CD4-positive, alpha-beta memory T cell (primary cell): ENCODE data around the gene INMT. TPM values are rescaled to one million over a fixed set of nuclear protein-coding genes. Genes with fewer than 3 reads are reported as not detected.

Experiments
- CTCF ChIA-PET: fragments of 350-600 bp; sonication (Branson Sonifier 250); formaldehyde crosslinking; loops from one replicate; lab custom pipeline; 2021; ENCODE audit warnings: inconsistent platforms; ENCODE audit not compliant: partially characterized antibody; lab: Charles Lee
- POLR2A ChIA-PET: fragments of 350-600 bp; sonication (Branson Sonifier 250); formaldehyde crosslinking; loops from one replicate; lab custom pipeline; 2021; ENCODE audit not compliant: partially characterized antibody; lab: Charles Lee
- DNase-seq, 5 donors: peaks; one replicate each; pipeline versions ENCODE4 v3.0.0 to v3.0.0-alpha.2; 2020 to 2022; ENCODE audit warnings: mixed read lengths in 1 of 5
- H3K27ac ChIP-seq: one replicate; pipeline ENCODE4 v1.7.0; 2013; ENCODE audit warnings: low read depth, low read length
- H3K27me3 ChIP-seq: 2 replicates; pipeline ENCODE4 v1.7.0; 2013; ENCODE audit warnings: mild to moderate bottlenecking, low read length, moderate library complexity; ENCODE audit not compliant: insufficient read depth
- H3K36me3 ChIP-seq: 2 replicates; pipeline ENCODE4 v1.7.0; 2013; ENCODE audit warnings: mild to moderate bottlenecking, low read length, moderate library complexity; ENCODE audit not compliant: insufficient read depth
- H3K4me1 ChIP-seq: 2 replicates; pipeline ENCODE4 v1.7.0; 2013; ENCODE audit warnings: mild to moderate bottlenecking, low read length, moderate library complexity; ENCODE audit not compliant: insufficient read depth
- H3K4me3 ChIP-seq, 2 donors: one replicate each; pipeline ENCODE4 v1.7.0; 2013; ENCODE audit warnings: low read length in 2 of 2, mild to moderate bottlenecking in 1 of 2
- H3K9me3 ChIP-seq, 2 donors: one replicate each; pipeline ENCODE4 v1.7.0; 2013; ENCODE audit warnings: low read length in 2 of 2, control low read depth in 1 of 2; ENCODE audit not compliant: control insufficient read depth in 1 of 2
- H3K27ac Mint-ChIP-seq, 7 donors: one replicate each; pipeline ENCODE4 v1.8.0; 2020 to 2021; ENCODE audit warnings: mixed read lengths in 7 of 7, mild to moderate bottlenecking in 6 of 7, inconsistent platforms in 3 of 7, moderate library complexity in 3 of 7
- H3K27me3 Mint-ChIP-seq, 2 donors: one replicate each; pipeline ENCODE4 v1.8.0; 2020 to 2021; ENCODE audit warnings: mixed read lengths in 2 of 2
- H3K36me3 Mint-ChIP-seq, 2 donors: one replicate each; pipeline ENCODE4 v1.8.0; 2020 to 2021; ENCODE audit warnings: mixed read lengths in 2 of 2, inconsistent platforms in 1 of 2, mild to moderate bottlenecking in 1 of 2
- H3K4me1 Mint-ChIP-seq, 4 donors: one replicate each; pipeline ENCODE4 v1.8.0; 2020 to 2021; ENCODE audit warnings: mixed read lengths in 4 of 4, mild to moderate bottlenecking in 1 of 4
- H3K4me3 Mint-ChIP-seq, 8 donors: one replicate each; pipeline ENCODE4 v1.8.0; 2020 to 2021; ENCODE audit warnings: mixed read lengths in 8 of 8, mild to moderate bottlenecking in 7 of 8, moderate library complexity in 6 of 8, inconsistent platforms in 3 of 8
- H3K9me3 Mint-ChIP-seq, 8 donors: one replicate each; pipeline ENCODE4 v1.8.0; 2020 to 2021; ENCODE audit warnings: mixed read lengths in 8 of 8, mild to moderate bottlenecking in 5 of 8, inconsistent platforms in 3 of 8, moderate library complexity in 1 of 8
- intact Hi-C: fragments of 100-400 bp; cut with micrococcal nuclease; formaldehyde crosslinking; loops from one replicate; pipeline ENCODE4 v1.15.1; 2023
- polyA plus RNA-seq, 2 donors: library from polyadenylated mRNA; unstranded; fragments of 300-500 nt; fragmentation: Illumina TruSeq; gene quantifications; one replicate each; pipeline ENCODE4 v1.2.3, GENCODE V29; 2021
- total RNA-seq, 2 experiments: library from RNA; stranded (reverse); gene quantifications; one replicate each; pipeline ENCODE4 v1.2.3, GENCODE V29; 2021

Gene INMT
- total and polyA plus RNA-seq, 4 experiments from 2014 or later: 0.22 to 1.2 (median 0.82) TPM

DNA sequence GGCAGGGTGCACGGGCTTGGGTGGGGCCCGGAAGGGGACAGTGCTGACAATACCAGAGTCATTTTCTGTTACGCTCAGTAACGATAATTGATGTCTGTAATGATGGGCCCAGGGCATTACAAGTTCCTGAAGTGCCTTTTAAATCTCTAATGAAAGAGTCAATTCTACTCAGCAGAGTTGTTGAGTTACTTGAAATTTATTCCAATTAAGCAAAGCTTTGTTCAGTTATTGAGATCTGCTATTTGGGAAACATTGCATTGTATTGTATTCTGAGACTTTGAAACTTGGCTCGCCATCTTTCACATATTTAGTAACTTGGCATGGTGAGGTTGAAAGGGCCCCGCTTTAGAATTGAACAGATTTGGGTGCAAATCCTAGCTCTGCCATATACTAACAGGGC lies 54.0 kb downstream of the INMT start:
- Mint-ChIP-seq H3K9me3 (no peaks in the 10 kb centered on the region), H3K36me3 (no peaks in the 10 kb centered on the region), H3K27ac (no peak overlapping the region), H3K4me3 (no peak overlapping the region), H3K4me1 (no peaks in the 10 kb centered on the region), H3K27me3 (no peaks in the 10 kb centered on the region)
- no peak overlapping the region for H3K4me3 ChIP-seq
- H3K9me3 ChIP-seq: no peaks in the 10 kb centered on the region
- H3K36me3 ChIP-seq: no peaks in the 10 kb centered on the region
- intact Hi-C loops: no loop called here
- ChIA-PET POLR2A (no interaction called here), CTCF (no interaction called here)
- no peak overlapping the region for H3K27ac ChIP-seq
- no peaks in the 10 kb centered on the region for H3K4me1 ChIP-seq
- H3K27me3 ChIP-seq: no peaks in the 10 kb centered on the region
- no peak for DNase-seq

Other genes starting within 250 kb of the INMT start
- 10 to 100 TPM; 11.0 to 11.9 TPM for gene GGCT, start 247.3 kb upstream of the INMT start, total RNA-seq
- 10 to 100 TPM; 19.7 to 23.2 TPM for gene GGCT, start 247.3 kb upstream of the INMT start, polyA plus RNA-seq
- gene GARS1, start 157.3 kb upstream of the INMT start, total RNA-seq: 100 to 1,000 TPM in 1 of 2 experiments, 10 to 100 TPM in 1; 79.8 to 101 TPM
- 10 to 100 TPM; 74.5 to 80.7 TPM for gene GARS1, start 157.3 kb upstream of the INMT start, polyA plus RNA-seq
- gene CRHR2, start 69.7 kb upstream of the INMT start, total RNA-seq: not detected
- gene CRHR2, start 69.7 kb upstream of the INMT start, polyA plus RNA-seq: not detected
- gene MINDY4, start 19.3 kb downstream of the INMT start, total RNA-seq: 1 to 10 TPM; 1.2 to 1.5 TPM
- under 1 TPM; 0.23 to 0.94 TPM for gene MINDY4, start 19.3 kb downstream of the INMT start, polyA plus RNA-seq
- gene AQP1, start 159.7 kb downstream of the INMT start, total RNA-seq: not detected
- not detected for gene AQP1, start 159.7 kb downstream of the INMT start, polyA plus RNA-seq
- gene GHRHR, start 211.8 kb downstream of the INMT start, total RNA-seq: not detected
- gene GHRHR, start 211.8 kb downstream of the INMT start, polyA plus RNA-seq: not detected